Fibroblast of the conjunctiva (primary cell): ENCODE results near the gene NPAS3.
"Not testable (repeated sequence)": the region's sequence is repeated elsewhere in the genome, so short reads cannot be mapped to it uniquely, and the experiment has no call there.

Experiments
- DNase-seq: peaks from one replicate; pipeline ENCODE4 v3.0.0-alpha.2; 2010; ENCODE audit warnings: low read depth

NPAS3 gene

GRCh38 chr14:33081259-33081658 lies 142.6 kb downstream of the NPAS3 start:
- DNase-seq: no peak

- no peak for DNase-seq
Measured at GRCh38 chr14:33085799-33086198, 147.1 kb downstream of the NPAS3 start.

- DNase-seq: not testable (repeated sequence)
Measured at GRCh38 chr14:33088274-33088673, 149.6 kb downstream of the NPAS3 start.

- no peak for DNase-seq
Measured at GRCh38 chr14:33098016-33098415, 159.3 kb downstream of the NPAS3 start.

- DNase-seq: no peak
Measured at GRCh38 chr14:33103489-33103888, 164.8 kb downstream of the NPAS3 start.

- no peak for DNase-seq
Measured at GRCh38 chr14:33103966-33104365, 165.3 kb downstream of the NPAS3 start.

GRCh38 chr14:33110737-33111443 lies 172.2 kb downstream of the NPAS3 start:
- DNase-seq: no peak

GRCh38 chr14:33114331-33114730 lies 175.7 kb downstream of the NPAS3 start:
- no peak for DNase-seq

GRCh38 chr14:33118668-33119067 lies 180.0 kb downstream of the NPAS3 start:
- no peak for DNase-seq

GRCh38 chr14:33120341-33120740 lies 181.7 kb downstream of the NPAS3 start:
- no peak for DNase-seq

GRCh38 chr14:33120966-33121365 lies 182.3 kb downstream of the NPAS3 start:
- no peak for DNase-seq

GRCh38 chr14:33123281-33123680 lies 184.6 kb downstream of the NPAS3 start:
- no peak for DNase-seq

GRCh38 chr14:33126433-33126832 lies 187.8 kb downstream of the NPAS3 start:
- no peak for DNase-seq

GRCh38 chr14:33127531-33127930 lies 188.9 kb downstream of the NPAS3 start:
- DNase-seq: no peak

- no peak for DNase-seq
Measured at GRCh38 chr14:33131801-33132200, 193.1 kb downstream of the NPAS3 start.

GRCh38 chr14:33134162-33134561 lies 195.5 kb downstream of the NPAS3 start:
- no peak for DNase-seq

- no peak for DNase-seq
Measured at GRCh38 chr14:33134975-33135374, 196.3 kb downstream of the NPAS3 start.

- DNase-seq: no peak
Measured at GRCh38 chr14:33150666-33151428, 212.2 kb downstream of the NPAS3 start.

- no peak for DNase-seq
Measured at GRCh38 chr14:33163109-33163508, 224.4 kb downstream of the NPAS3 start.

GRCh38 chr14:33163600-33163999 lies 224.9 kb downstream of the NPAS3 start:
- DNase-seq: no peak

- peak; percentile 6 for DNase-seq
Measured at GRCh38 chr14:33165144-33165925, 226.7 kb downstream of the NPAS3 start.

GRCh38 chr14:33165926-33166289 lies 227.2 kb downstream of the NPAS3 start:
- DNase-seq: no peak

- DNase-seq: no peak
Measured at GRCh38 chr14:33175951-33176350, 237.3 kb downstream of the NPAS3 start.
